Neural progenitor cell (in vitro differentiated cells): ENCODE measurements around the gene NDUFAF2. TPM values are rescaled to one million over a fixed set of nuclear protein-coding genes. Genes with fewer than 3 reads are reported as not detected.

Source experiments
- DNase-seq: peaks from one replicate; pipeline ENCODE4 v3.0.0-alpha.2; 2016; ENCODE audit warnings: low spot score
- H2AFZ ChIP-seq: fragments of 200-600 bp; sonication (generic); replicated peaks from 2 replicates; pipeline ENCODE4 v1.6.1; 2016; ENCODE audit warnings: antibody characterized with exemption
- H3F3A ChIP-seq: fragments of 200-600 bp; sonication (generic); 2 replicates; pipeline ENCODE4 v1.6.1; 2016; ENCODE audit warnings: antibody characterized with exemption, low read depth
- H3K27ac ChIP-seq: fragments of 200-600 bp; sonication (generic); 2 replicates; pipeline ENCODE4 v1.5.1; 2016; ENCODE audit warnings: mild to moderate bottlenecking
- H3K27me3 ChIP-seq: fragments of 200-600 bp; sonication (generic); 2 replicates; pipeline ENCODE4 v1.6.1; 2016; ENCODE audit warnings: mild to moderate bottlenecking, moderate library complexity
- H3K36me3 ChIP-seq: fragments of 200-600 bp; sonication (generic); 2 replicates; pipeline ENCODE4 v1.5.1; 2016
- H3K4me1 ChIP-seq: fragments of 200-600 bp; sonication (generic); 2 replicates; pipeline ENCODE4 v1.6.1; 2016; ENCODE audit warnings: mixed run types
- H3K4me2 ChIP-seq: fragments of 200-600 bp; sonication (generic); 2 replicates; pipeline ENCODE4 v1.6.1; 2016
- H3K4me3 ChIP-seq: fragments of 200-600 bp; sonication (generic); 2 replicates; pipeline ENCODE4 v1.5.1; 2016
- H3K79me2 ChIP-seq: fragments of 200-600 bp; sonication (generic); 2 replicates; pipeline ENCODE4 v1.6.1; 2016; ENCODE audit warnings: low read depth
- H3K9ac ChIP-seq: fragments of 200-600 bp; sonication (generic); 2 replicates; pipeline ENCODE4 v1.6.1; 2016
- H3K9me3 ChIP-seq: fragments of 200-600 bp; sonication (generic); 2 replicates; pipeline ENCODE4 v1.5.1; 2016; ENCODE audit warnings: low read depth
- H4K20me1 ChIP-seq: fragments of 200-600 bp; sonication (generic); 2 replicates; pipeline ENCODE4 v1.6.1; 2016; ENCODE audit warnings: low read depth
- H3K27ac Mint-ChIP-seq: 3 replicates; pipeline ENCODE4 v1.8.0; 2021; ENCODE audit warnings: mixed read lengths
- H3K27me3 Mint-ChIP-seq: 2 replicates; pipeline ENCODE4 v1.8.0; 2022; ENCODE audit warnings: low read depth, mild to moderate bottlenecking, inconsistent platforms, moderate library complexity, mixed read lengths; ENCODE audit not compliant: insufficient read depth
- H3K36me3 Mint-ChIP-seq: 3 replicates; pipeline ENCODE4 v1.8.0; 2021; ENCODE audit warnings: mixed read lengths
- H3K4me1 Mint-ChIP-seq: 3 replicates; pipeline ENCODE4 v1.8.0; 2021; ENCODE audit warnings: mixed read lengths
- H3K4me3 Mint-ChIP-seq: 3 replicates; pipeline ENCODE4 v1.8.0; 2021; ENCODE audit warnings: mild to moderate bottlenecking, moderate library complexity, mixed read lengths
- H3K9me3 Mint-ChIP-seq: 3 replicates; pipeline ENCODE4 v1.8.0; 2020; ENCODE audit warnings: mixed read lengths
- EZH2 ChIP-seq: fragments of 200-600 bp; sonication (generic); IDR thresholded peaks from 2 replicates; pipeline ENCODE4 v1.6.1; 2017; ENCODE audit warnings: antibody characterized with exemption, mild to moderate bottlenecking, moderate library complexity
- EZH2phosphoT487 ChIP-seq: fragments of 200-600 bp; sonication (generic); IDR thresholded peaks from 2 replicates; pipeline ENCODE4 v1.6.1; 2017; ENCODE audit warnings: antibody characterized with exemption
- total RNA-seq: library from RNA; depleted of rRNA; stranded (reverse); fragments of >200 nt; gene quantifications from 2 replicates; pipeline ENCODE4 v1.2.3, GENCODE V29; 2015; ENCODE audit warnings: low replicate concordance
- TF ChIP-seq, protein P1 (sequence below): fragments of 200-600 bp; sonication (generic); IDR thresholded peaks from 2 replicates; pipeline ENCODE4 v1.5.1; 2017; ENCODE audit warnings: antibody characterized with exemption, mild to moderate bottlenecking

Gene NDUFAF2
- total RNA-seq, 1 donor from 2014 or later = 42.1 TPM

DNA sequence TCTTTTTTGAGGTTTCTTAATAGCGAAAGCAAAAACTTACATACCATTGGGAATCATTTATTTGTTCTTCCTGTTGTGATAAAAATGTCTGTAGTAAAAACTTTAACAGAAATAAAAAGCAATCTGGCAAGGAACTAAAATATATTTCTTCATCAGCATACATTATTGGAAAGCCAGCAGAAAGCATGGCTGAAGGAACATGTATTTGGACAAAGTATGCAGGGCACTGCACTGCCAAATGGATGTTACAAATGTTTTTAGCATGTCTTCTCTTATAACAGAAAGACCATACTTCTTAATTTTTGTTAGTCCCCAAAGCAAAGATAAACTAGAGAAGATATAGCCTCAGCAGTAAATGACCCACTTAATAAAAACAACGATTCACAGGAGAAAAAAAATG is 136.7 kb downstream of the NDUFAF2 start:
- no peaks in the 10 kb centered on the region for H3K27me3 ChIP-seq
- no peak overlapping the region for H3K4me3 ChIP-seq
- H4K20me1 ChIP-seq = no peaks in the 10 kb centered on the region
- H3K4me2 ChIP-seq = no peak overlapping the region
- no peak overlapping the region for H3K27ac ChIP-seq
- Mint-ChIP-seq H3K4me3 (no peak overlapping the region), H3K27ac (no peak overlapping the region), H3K4me1 (no peaks in the 10 kb centered on the region), H3K36me3 (no peaks in the 10 kb centered on the region), H3K9me3 (no peaks in the 10 kb centered on the region), H3K27me3 (no peaks in the 10 kb centered on the region)
- no peaks in the 10 kb centered on the region for H3K9me3 ChIP-seq
- H3K36me3 ChIP-seq = no peaks in the 10 kb centered on the region
- no peak for DNase-seq
- H3K9ac ChIP-seq = no peak overlapping the region
- TF ChIP-seq, protein P1, sequence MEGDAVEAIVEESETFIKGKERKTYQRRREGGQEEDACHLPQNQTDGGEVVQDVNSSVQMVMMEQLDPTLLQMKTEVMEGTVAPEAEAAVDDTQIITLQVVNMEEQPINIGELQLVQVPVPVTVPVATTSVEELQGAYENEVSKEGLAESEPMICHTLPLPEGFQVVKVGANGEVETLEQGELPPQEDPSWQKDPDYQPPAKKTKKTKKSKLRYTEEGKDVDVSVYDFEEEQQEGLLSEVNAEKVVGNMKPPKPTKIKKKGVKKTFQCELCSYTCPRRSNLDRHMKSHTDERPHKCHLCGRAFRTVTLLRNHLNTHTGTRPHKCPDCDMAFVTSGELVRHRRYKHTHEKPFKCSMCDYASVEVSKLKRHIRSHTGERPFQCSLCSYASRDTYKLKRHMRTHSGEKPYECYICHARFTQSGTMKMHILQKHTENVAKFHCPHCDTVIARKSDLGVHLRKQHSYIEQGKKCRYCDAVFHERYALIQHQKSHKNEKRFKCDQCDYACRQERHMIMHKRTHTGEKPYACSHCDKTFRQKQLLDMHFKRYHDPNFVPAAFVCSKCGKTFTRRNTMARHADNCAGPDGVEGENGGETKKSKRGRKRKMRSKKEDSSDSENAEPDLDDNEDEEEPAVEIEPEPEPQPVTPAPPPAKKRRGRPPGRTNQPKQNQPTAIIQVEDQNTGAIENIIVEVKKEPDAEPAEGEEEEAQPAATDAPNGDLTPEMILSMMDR = no peak
- TF ChIP-seq EZH2 = no peak
- H2AFZ ChIP-seq = no peak overlapping the region
- H3F3A ChIP-seq = no peaks in the 10 kb centered on the region
- H3K4me1 ChIP-seq = no peaks in the 10 kb centered on the region
- H3K79me2 ChIP-seq = no peaks in the 10 kb centered on the region

DNA sequence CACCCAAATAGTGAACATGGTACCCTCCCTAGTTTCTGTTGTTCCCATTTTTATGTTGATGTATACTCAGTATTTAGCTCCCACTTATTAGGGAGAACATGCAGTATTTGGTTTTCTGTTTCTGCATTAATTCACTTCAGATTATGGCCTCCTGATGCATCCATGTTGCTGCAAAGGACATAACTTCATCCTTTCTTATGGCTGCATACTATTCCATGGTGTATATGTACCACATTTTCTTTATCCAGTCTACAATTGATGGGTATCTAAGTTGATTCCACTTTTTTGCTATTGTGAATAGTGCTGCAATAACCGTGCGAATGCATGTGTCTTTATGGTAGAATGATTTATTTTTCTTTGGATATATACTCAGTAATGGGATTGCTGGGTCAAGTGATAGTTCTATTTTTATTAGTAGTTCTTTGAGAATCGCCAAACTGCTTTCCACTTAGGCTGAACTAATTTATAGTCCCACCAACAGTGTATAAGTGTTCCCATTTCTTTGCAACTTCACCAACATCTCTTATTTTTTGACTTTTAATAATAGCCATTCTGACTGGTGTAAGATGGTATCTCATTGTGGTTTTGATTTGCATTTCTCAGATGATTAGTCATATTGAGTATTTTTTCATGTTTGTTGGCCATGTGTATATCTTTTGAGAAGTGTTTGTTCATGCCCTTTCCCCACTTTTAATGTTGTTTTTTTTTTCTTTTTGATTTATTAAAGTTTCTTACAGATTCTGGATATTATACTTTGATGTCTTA is 137.7 kb downstream of the NDUFAF2 start:
- no peaks in the 10 kb centered on the region for H3K27me3 Mint-ChIP-seq
- H3K36me3 ChIP-seq = no peaks in the 10 kb centered on the region
- H3K4me1 Mint-ChIP-seq = no peaks in the 10 kb centered on the region
- H3K4me3 ChIP-seq = no peak overlapping the region
- no peak overlapping the region for H3K4me2 ChIP-seq
- no peak overlapping the region for H3K9ac ChIP-seq
- H2AFZ ChIP-seq = no peak overlapping the region
- no peaks in the 10 kb centered on the region for H3K4me1 ChIP-seq
- no peaks in the 10 kb centered on the region for H3K9me3 ChIP-seq
- H3K4me3 Mint-ChIP-seq = no peak overlapping the region
- TF ChIP-seq EZH2 (no peak), EZH2phosphoT487 (no peak)
- TF ChIP-seq, protein P1 = no peak
- no peaks in the 10 kb centered on the region for H3K36me3 Mint-ChIP-seq
- no peak overlapping the region for H3K27ac ChIP-seq
- no peak for DNase-seq
- H3K27me3 ChIP-seq = no peaks in the 10 kb centered on the region
- H3K27ac Mint-ChIP-seq = no peak overlapping the region
- no peaks in the 10 kb centered on the region for H3K79me2 ChIP-seq
- H3F3A ChIP-seq = no peaks in the 10 kb centered on the region
- H3K9me3 Mint-ChIP-seq = no peaks in the 10 kb centered on the region
- no peaks in the 10 kb centered on the region for H4K20me1 ChIP-seq

DNA sequence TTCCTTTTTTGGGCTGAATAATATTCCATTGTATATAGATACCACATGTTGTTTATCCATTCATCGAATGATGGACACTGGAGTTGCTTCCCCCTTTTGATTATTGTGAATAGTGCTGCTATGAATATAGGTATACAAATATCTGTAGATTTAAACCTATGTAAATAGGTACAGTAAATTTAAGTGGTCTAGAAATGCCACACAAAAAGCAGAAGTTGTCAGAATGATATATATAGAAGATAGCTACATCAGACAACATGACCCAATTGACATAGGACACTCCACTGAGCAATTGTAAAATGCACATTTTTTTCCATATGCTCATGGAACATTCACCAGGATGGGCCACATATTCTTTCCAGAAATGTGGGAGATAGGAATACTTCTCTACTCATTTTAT is 139.7 kb downstream of the NDUFAF2 start:
- Histone ChIP-seq H3K4me2 (no peak overlapping the region), H4K20me1 (no peaks in the 10 kb centered on the region), H3K4me1 (no peaks in the 10 kb centered on the region), H3K9me3 (no peaks in the 10 kb centered on the region), H3K79me2 (no peaks in the 10 kb centered on the region), H2AFZ (no peak overlapping the region), H3K27ac (no peak overlapping the region), H3K4me3 (no peak overlapping the region), H3K27me3 (no peaks in the 10 kb centered on the region), H3F3A (no peaks in the 10 kb centered on the region), H3K9ac (no peak overlapping the region), H3K36me3 (no peaks in the 10 kb centered on the region)
- H3K4me3 Mint-ChIP-seq = no peak overlapping the region
- no peaks in the 10 kb centered on the region for H3K27me3 Mint-ChIP-seq
- H3K27ac Mint-ChIP-seq = no peak overlapping the region
- no peak for TF ChIP-seq EZH2
- TF ChIP-seq, protein P1 = no peak
- H3K36me3 Mint-ChIP-seq = no peaks in the 10 kb centered on the region
- H3K9me3 Mint-ChIP-seq = no peaks in the 10 kb centered on the region
- no peak for DNase-seq
- no peaks in the 10 kb centered on the region for H3K4me1 Mint-ChIP-seq
